Measurements from ENCODE around the gene SERP2.

SERP2 gene

DNA sequence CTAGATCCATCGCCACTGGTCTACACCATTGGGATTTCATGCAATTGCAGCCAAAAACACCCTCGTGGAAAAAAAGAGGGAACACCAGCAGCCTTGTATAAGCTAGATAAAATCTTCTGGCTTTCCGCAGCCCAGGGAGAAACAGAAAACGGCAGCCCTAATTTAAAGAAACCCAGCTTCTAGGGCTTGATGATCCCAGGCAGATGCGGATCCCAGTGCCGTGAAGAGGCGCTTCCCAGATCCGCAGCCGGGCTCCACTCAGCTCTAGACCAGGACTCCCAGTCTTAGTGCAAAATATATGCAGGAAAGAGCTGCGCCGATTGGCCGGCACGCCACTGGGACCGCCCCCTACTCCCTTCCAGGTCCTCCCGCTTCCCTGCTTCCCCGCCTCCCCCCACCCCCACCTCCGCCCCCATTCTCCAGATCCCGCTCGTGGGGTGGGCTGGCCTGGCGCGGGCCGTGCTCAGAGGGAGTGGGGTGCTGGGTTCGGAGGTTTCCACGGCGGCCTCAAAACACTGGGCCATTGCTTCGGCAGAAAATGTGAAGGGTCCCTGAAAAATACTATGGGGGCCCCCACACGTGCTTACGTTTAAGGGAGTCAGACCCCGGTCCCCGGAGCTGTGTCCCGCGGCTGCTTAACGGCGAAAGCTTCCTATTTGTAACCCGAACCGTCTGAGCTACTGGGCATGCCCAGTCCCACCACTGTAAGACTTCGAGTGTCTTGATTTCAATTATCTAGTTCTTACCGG lies 63.1 kb downstream of the SERP2 start:
- peak; percentile 89 to 94 (median 93) for DNase-seq

DNA sequence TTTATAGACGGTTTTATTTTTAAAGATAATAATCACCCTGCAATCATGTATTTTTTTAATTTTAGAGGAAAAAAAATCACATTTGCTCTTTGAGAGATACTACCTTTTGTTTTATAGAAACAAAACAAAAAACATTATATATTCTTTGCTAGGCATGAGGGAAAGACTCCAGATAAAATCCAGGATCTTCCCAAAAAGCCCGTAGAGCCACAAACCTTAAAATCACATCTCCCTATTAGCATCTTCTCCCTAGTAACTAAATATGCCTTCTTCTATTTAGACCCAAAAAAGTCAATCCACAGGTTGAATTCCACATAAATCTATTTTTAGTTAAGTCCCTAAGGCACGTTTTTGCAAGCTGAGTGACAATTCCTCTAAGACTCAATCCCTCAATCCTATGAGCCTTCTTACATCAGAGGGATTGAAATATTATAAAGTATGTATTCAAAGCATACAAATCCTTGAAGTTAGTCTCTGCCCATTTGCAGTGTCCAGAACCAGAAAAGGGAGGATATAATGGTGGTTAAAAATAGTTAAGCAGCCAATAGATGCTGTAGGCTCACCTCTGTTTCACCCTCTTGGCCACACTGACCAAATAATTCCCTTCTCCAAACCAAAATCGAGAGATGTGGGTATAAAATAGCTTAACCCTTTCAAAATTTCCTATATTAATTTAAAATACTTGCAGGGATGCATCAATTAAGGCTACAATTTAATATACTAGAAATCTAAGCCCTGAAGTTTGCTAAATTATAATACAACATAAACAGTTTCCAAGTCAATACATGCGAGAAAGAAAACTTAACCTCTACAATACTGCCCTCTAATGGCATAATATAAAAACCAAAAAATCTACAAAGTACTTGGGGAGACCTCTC lies 64.0 kb downstream of the SERP2 start:
- peak; percentile 22 to 82 (median 54) for DNase-seq

DNA sequence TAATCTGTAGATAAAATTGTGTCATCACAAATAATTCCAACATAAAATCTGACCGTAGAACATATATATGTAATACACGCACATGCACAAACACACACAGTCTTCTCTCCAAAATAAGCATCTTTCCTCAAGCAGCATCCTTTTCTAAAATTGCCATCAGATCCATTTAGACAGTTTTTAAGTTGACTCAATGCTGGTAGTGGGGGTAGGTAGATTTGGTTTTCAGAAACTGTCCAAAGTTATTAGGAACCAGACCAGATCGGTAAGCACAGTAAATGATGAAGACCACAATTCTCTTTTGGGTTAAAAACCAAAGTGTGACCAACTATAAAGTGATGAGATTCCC lies 64.6 kb downstream of the SERP2 start:
- DNase-seq, result no peak

DNA sequence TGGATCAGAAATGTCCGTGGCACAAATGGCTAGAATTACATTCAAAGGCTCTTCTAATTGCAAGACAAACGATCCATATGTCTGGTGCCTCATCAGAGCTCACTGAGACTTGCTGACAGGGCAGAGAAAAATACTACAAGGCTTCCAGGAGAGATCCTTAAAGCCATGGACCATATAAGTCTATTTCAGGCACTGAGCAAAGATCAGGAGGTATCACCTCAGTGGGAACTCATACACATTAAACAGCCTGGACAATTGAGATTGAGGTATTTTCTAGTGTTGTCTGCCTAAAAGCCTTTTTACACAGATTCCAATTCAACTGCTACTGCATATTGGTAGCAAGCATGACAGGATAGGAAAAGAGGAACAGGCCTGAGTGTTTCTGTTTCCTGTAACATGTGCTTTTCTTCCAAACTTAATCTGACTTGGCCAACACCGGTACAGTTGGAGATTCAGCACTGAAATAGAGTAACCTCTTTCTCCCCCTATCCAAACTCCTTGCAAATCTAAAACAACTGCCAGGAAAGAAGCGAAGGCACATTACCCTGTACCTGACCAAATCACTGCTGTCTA lies 65.9 kb downstream of the SERP2 start:
- peak in 1 of 3 experiments; percentile 15 for DNase-seq

DNA sequence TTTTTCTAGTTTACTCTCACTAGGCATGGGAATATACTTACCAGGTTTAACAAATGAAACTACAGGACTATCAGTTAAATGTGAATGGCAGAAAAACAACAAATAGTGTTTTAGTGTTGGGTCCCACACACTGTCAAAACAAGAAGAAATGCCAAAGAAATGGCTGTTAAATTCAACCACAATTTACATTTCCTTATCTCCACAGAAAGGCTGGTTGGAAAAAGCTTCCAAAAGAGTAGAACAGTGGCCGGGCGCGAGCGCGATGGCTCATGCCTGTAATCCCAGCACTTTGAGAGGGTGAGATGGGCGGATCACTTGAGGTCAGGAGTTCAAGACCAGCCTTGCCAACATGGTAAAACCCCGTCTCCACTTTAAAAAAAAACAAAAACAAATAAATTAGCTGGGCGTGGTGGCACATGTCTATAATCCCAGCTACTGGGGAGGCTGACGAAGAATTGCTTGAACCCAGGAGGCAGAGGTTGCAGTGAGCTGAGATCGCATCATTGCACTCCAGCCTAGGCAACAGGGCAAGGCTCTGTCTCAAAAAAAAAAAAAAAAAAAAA lies 66.5 kb downstream of the SERP2 start:
- no peak for DNase-seq
